Central memory CD8-positive, alpha-beta T cell (primary cell): Measurements from ENCODE around the gene LZTS2.

Source experiments
- ATAC-seq: fragments of 150-1000 bp; cut with Tn5 transposase; replicated peaks from 2 replicates; pipeline ENCODE4 v1.10.0; 2022; ENCODE audit warnings: mild to moderate bottlenecking, moderate FRiP score, moderate number of reproducible peaks; ENCODE audit not compliant: poor library complexity, severe bottlenecking; ENCODE audit errors: extremely low read depth
- DNase-seq, 2 donors: peaks; one replicate each; pipeline ENCODE4 v3.0.0; 2021; ENCODE audit warnings: low spot score in 2 of 2
- H3K27ac Mint-ChIP-seq: one replicate; pipeline ENCODE4 v1.8.0; 2022; ENCODE audit warnings: low read depth, mild to moderate bottlenecking, moderate library complexity, mixed read lengths
- H3K27me3 Mint-ChIP-seq: one replicate; pipeline ENCODE4 v1.8.0; 2022; ENCODE audit warnings: mixed read lengths
- H3K36me3 Mint-ChIP-seq: one replicate; pipeline ENCODE4 v1.8.0; 2022; ENCODE audit warnings: mild to moderate bottlenecking, moderate library complexity, mixed read lengths; ENCODE audit not compliant: insufficient read depth
- H3K4me1 Mint-ChIP-seq: one replicate; pipeline ENCODE4 v1.8.0; 2022; ENCODE audit warnings: mixed read lengths
- H3K4me3 Mint-ChIP-seq: one replicate; pipeline ENCODE4 v1.8.0; 2022; ENCODE audit warnings: mild to moderate bottlenecking, moderate library complexity, mixed read lengths
- H3K9me3 Mint-ChIP-seq: one replicate; pipeline ENCODE4 v1.8.0; 2022; ENCODE audit warnings: mixed read lengths

Gene LZTS2, protein sequence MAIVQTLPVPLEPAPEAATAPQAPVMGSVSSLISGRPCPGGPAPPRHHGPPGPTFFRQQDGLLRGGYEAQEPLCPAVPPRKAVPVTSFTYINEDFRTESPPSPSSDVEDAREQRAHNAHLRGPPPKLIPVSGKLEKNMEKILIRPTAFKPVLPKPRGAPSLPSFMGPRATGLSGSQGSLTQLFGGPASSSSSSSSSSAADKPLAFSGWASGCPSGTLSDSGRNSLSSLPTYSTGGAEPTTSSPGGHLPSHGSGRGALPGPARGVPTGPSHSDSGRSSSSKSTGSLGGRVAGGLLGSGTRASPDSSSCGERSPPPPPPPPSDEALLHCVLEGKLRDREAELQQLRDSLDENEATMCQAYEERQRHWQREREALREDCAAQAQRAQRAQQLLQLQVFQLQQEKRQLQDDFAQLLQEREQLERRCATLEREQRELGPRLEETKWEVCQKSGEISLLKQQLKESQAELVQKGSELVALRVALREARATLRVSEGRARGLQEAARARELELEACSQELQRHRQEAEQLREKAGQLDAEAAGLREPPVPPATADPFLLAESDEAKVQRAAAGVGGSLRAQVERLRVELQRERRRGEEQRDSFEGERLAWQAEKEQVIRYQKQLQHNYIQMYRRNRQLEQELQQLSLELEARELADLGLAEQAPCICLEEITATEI

GRCh38 chr10:100999742-101000126 lies at the start of gene LZTS2:
Gene LZTS2 (plus strand): TSS chr10:100999808. CDS start chr10:101002539, 2,731 bp downstream.
- DNase-seq (no peak), ATAC-seq (no peak)
- Mint-ChIP-seq H3K27me3 (no peaks in the 10 kb centered on the region), H3K9me3 (no peaks in the 10 kb centered on the region), H3K36me3 (peaks cover 12% of the 10 kb centered on the region), H3K4me3 (peak within 1 kb of the TSS; percentile 82), H3K27ac (peak within 1 kb of the TSS; percentile 72), H3K4me1 (peaks cover 25% of the 10 kb centered on the region)

GRCh38 chr10:100960251-100960650 lies 39.4 kb upstream of the LZTS2 start:
- DNase-seq (no peak), ATAC-seq (no peak)
- Mint-ChIP-seq H3K27me3 (no peaks in the 10 kb centered on the region), H3K27ac (no peak overlapping the region), H3K4me1 (peaks cover 6% of the 10 kb centered on the region), H3K36me3 (peaks cover 45% of the 10 kb centered on the region), H3K9me3 (no peaks in the 10 kb centered on the region), H3K4me3 (no peak overlapping the region)

GRCh38 chr10:100962351-100963080 lies 37.1 kb upstream of the LZTS2 start:
- Mint-ChIP-seq H3K27ac (no peak overlapping the region), H3K36me3 (peaks cover 38% of the 10 kb centered on the region), H3K27me3 (no peaks in the 10 kb centered on the region), H3K9me3 (no peaks in the 10 kb centered on the region), H3K4me3 (no peak overlapping the region), H3K4me1 (peaks cover 6% of the 10 kb centered on the region)
- DNase-seq (no peak), ATAC-seq (no peak)

- Mint-ChIP-seq H3K27me3 (no peaks in the 10 kb centered on the region), H3K4me3 (no peak overlapping the region), H3K9me3 (no peaks in the 10 kb centered on the region), H3K4me1 (peaks cover 11% of the 10 kb centered on the region), H3K27ac (no peak overlapping the region), H3K36me3 (peaks cover 35% of the 10 kb centered on the region)
- no peak for ATAC-seq
- no peak for DNase-seq
Measured at GRCh38 chr10:100963826-100964225, 35.8 kb upstream of the LZTS2 start.

DNA sequence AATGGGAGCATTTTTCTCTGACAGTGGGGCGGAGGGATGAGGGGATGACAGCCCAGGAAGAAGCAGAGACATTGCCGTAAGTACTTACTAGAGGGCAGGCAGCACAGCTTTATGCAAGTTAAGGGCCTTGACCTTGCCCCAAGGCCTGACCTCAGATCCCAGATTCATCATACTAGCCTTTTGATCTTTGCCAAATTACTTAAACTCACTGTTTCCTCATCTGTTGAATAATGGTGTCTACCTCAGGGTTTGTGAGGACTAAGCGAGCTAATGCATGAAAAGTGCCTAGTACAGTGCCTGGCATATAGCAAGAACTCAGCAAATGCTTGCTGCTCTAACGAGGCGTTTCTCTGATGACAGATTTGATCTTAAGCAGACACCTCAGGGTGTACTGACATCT lies 33.8 kb upstream of the LZTS2 start:
- Mint-ChIP-seq H3K27me3 (no peaks in the 10 kb centered on the region), H3K27ac (no peak overlapping the region), H3K9me3 (no peaks in the 10 kb centered on the region), H3K36me3 (peaks cover 22% of the 10 kb centered on the region), H3K4me3 (no peak overlapping the region), H3K4me1 (peaks cover 15% of the 10 kb centered on the region)
- ATAC-seq (no peak), DNase-seq (no peak)

DNA sequence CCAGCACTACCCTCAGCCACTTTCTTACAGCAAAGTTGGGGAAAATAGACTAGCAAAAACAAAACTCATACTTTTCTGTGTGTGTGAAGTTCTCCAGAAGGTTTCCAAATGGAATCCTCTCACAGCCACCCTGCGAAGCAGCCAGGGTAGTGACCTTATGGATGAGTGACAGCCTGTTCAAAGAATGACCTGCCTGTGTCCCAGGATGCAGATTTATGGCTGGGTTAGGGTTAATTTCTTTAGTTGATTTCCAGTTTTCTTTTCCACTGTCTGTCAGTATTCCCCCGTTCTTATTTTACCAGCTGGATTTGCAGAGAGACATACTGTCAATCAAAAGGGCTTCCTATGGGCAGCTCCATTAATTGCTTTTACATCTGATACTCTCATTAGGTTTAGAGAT lies 32.7 kb upstream of the LZTS2 start:
- H3K4me1 Mint-ChIP-seq: peaks cover 17% of the 10 kb centered on the region
- DNase-seq: no peak
- H3K4me3 Mint-ChIP-seq: no peak overlapping the region
- ATAC-seq: no peak
- H3K36me3 Mint-ChIP-seq: peaks cover 15% of the 10 kb centered on the region
- no peaks in the 10 kb centered on the region for H3K9me3 Mint-ChIP-seq
- H3K27ac Mint-ChIP-seq: no peak overlapping the region
- H3K27me3 Mint-ChIP-seq: no peaks in the 10 kb centered on the region

DNA sequence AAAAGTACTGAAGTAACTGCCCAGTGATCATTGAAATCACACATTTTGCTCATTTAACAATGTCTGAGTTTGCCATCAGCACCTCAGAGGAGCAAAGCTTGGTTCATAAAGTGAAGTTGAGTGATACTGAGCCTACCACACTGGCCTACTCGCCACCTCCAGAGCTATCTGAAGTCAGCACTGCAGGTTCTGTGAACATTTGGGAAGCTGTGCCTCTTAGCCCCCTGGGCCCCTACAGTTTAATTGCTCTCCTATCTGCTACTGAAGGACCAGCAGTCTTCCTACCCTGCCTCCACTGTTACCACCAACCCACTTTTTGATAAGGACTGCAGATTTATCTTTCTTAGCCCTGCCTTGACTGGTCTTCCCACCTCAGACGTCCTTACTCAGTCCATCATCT lies 32.3 kb upstream of the LZTS2 start:
- ATAC-seq (no peak), DNase-seq (no peak)
- no peaks in the 10 kb centered on the region for H3K9me3 Mint-ChIP-seq
- peaks cover 12% of the 10 kb centered on the region for H3K36me3 Mint-ChIP-seq
- no peak overlapping the region for H3K4me3 Mint-ChIP-seq
- H3K4me1 Mint-ChIP-seq: peaks cover 17% of the 10 kb centered on the region
- no peaks in the 10 kb centered on the region for H3K27me3 Mint-ChIP-seq
- no peak overlapping the region for H3K27ac Mint-ChIP-seq

DNA sequence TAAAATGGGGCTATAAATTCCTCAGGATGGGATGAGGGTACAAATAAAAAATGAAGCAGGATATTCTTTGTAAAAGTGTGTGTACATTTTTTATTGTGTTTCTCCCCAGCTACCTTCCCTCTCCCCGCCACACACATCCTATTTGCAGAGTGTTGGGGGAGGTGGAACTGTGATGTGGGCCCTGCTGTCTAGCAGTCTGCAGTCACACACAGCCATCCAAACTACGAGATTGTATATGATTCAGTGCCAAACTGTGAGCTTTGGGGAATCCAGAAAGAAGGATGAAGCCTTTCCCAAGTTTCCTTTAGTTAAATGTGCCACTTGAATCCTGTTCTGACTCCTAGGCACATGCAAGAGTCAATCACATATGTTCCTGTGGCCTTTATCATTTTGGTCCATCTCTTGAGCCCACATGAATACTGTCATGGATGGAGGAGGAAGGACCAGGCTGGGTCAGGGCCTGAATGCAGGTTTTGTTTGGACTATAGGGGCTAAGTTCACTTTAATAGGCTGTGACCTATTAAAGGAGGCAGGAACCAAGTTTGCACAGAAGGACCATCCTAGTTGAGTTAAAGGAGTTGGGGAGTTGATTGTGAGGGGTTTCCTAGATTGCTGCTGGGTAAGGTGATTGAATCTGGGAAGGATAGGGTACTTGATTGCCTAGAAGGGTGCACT lies 31.4 kb upstream of the LZTS2 start:
- Mint-ChIP-seq H3K4me3 (peak overlapping the region; percentile 55), H3K27me3 (no peaks in the 10 kb centered on the region), H3K27ac (no peak overlapping the region), H3K9me3 (no peaks in the 10 kb centered on the region), H3K36me3 (peaks cover 4% of the 10 kb centered on the region), H3K4me1 (peaks cover 17% of the 10 kb centered on the region)
- DNase-seq (no peak), ATAC-seq (no peak)

DNA sequence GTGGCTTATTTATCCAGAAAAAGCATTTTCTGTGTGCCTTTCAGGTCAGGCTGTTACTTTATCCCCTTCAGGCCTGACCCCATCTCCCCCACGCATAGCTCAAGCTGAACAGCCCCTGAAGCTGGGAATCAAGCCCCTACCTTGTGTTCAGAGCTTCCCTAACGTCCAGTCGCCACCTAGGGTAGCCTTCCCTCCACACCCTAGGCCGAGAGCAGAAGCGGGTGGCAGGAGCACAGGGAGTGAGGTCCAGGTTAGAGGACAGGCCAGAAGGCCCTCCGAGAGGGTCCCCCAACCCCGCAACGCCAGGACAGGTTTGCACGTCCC lies 30.8 kb upstream of the LZTS2 start:
- H3K9me3 Mint-ChIP-seq: no peaks in the 10 kb centered on the region
- no peaks in the 10 kb centered on the region for H3K27me3 Mint-ChIP-seq
- H3K27ac Mint-ChIP-seq: no peak overlapping the region
- H3K36me3 Mint-ChIP-seq: peaks cover 4% of the 10 kb centered on the region
- no peak for ATAC-seq
- peak overlapping the region; percentile 55 for H3K4me3 Mint-ChIP-seq
- DNase-seq: no peak
- H3K4me1 Mint-ChIP-seq: peaks cover 17% of the 10 kb centered on the region

DNA sequence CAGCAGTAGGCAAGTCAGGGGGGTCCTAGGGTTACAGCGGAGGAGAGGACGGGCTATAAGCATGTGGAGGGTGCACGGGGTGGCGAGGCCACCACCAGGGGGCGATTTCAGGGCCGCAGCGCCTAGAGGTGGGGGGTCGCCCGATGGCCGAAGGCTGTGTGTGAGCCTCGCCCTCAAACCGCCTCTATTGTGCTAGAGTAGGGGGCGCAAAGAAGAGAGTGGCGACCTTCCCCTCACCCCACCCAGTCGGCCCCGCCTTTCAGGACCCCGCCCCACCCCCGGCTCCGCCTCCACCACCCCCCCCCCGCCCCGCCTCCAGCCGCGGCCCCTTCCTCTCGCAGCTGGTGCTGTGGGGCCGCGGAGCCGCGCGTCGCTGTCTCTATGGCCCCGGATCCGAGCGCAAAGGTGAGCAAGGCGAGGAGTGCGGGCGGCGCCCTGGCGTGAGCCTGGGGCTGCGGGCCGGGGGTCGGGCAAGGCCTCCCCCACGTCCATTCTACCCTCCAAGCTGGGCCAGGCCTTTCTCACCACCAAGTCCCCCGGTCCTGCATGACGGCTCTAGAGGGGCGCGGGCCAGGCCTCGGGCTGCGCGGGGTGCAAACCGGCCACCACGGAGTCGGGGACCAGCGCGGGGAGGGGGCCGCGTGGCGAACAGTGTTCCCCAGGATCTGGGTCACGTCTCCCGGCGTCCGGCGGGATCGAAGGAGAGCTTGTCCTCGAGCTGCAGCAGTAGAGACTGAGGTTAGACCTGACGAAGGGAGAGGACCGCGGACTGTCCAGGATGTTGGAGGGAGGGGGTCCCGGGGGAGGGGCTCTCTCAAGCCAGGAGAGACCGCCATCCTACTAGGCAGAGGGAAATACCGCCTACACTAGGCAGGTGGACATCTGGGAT lies 30.2 kb upstream of the LZTS2 start, which contains the start of gene SEMA4G:
SEMA4G (plus strand) TSS at position 318 of the 889 bp plus-strand sequence. CDS start 3,409 bp downstream, outside the sequence.
- Mint-ChIP-seq H3K9me3 (no peaks in the 10 kb centered on the region), H3K36me3 (peaks cover 4% of the 10 kb centered on the region), H3K4me1 (peaks cover 17% of the 10 kb centered on the region), H3K27ac (no peak within 1 kb of the TSS), H3K4me3 (peak within 1 kb of the TSS; percentile 55), H3K27me3 (no peaks in the 10 kb centered on the region)
- ATAC-seq: peak; percentile 69
- no peak for DNase-seq

- Mint-ChIP-seq H3K36me3 (peaks cover 1% of the 10 kb centered on the region), H3K27ac (no peak overlapping the region), H3K9me3 (no peaks in the 10 kb centered on the region), H3K27me3 (no peaks in the 10 kb centered on the region), H3K4me3 (peak overlapping the region; percentile 55), H3K4me1 (peaks cover 17% of the 10 kb centered on the region)
- DNase-seq (no peak), ATAC-seq (peak; percentile 35)
Measured at GRCh38 chr10:100970076-100970913, 29.3 kb upstream of the LZTS2 start.
